H1 (cell line): ENCODE measurements around the gene ERVFRD-1. TPM values are rescaled to one million over a fixed set of nuclear protein-coding genes. Genes with fewer than 3 reads are reported as not detected.

Experiments
- CTCF ChIA-PET: fragments of 300-600 bp; sonication (Branson Sonifier 250); formaldehyde crosslinking; loops from one replicate; lab custom pipeline; 2021; ENCODE audit not compliant: partially characterized antibody; lab: Charles Lee
- POLR2A ChIA-PET: fragments of 300-600 bp; sonication (Branson Sonifier 250); formaldehyde crosslinking; loops from one replicate; lab custom pipeline; 2021; ENCODE audit warnings: inconsistent platforms; ENCODE audit not compliant: partially characterized antibody; lab: Charles Lee
- DNase-seq, 2 experiments: peaks; one replicate each; pipeline versions ENCODE4 v3.0.0 to v3.0.0-alpha.2; 2010 to 2022; ENCODE audit warnings: low spot score in 2 of 2, low read depth in 1 of 2, mixed read lengths in 1 of 2
- FAIRE-seq: peaks from 2 replicates; lab custom pipeline; 2011; peaks lifted over from hg19 to GRCh38; lab: Jason Lieb, UNC
- H2AFZ ChIP-seq: 2 replicates; pipeline ENCODE4 v1.8.1; 2012; ENCODE audit warnings: low read length, inconsistent platforms
- H2AK5ac ChIP-seq: 2 replicates; pipeline ENCODE4 v1.6.1; 2013; ENCODE audit warnings: low read depth, low read length
- H2BK120ac ChIP-seq: replicated peaks from 2 replicates; pipeline ENCODE3; 2013; ENCODE audit warnings: low read depth, low read length, inconsistent platforms
- H2BK12ac ChIP-seq: 2 replicates; pipeline ENCODE4 v1.6.1; 2013; ENCODE audit warnings: low read depth, low read length
- H2BK15ac ChIP-seq: 2 replicates; pipeline ENCODE4 v1.6.1; 2013; ENCODE audit warnings: low read length
- H2BK20ac ChIP-seq: 2 replicates; pipeline ENCODE4 v1.6.1; 2013; ENCODE audit warnings: low read length
- H2BK5ac ChIP-seq: 2 replicates; pipeline ENCODE4 v1.6.1; 2013; ENCODE audit warnings: low read depth, low read length
- H3K14ac ChIP-seq: 2 replicates; pipeline ENCODE4 v1.6.1; 2013; ENCODE audit warnings: inconsistent platforms; ENCODE audit not compliant: insufficient read length
- H3K18ac ChIP-seq: 2 replicates; pipeline ENCODE4 v1.6.1; 2013; ENCODE audit warnings: low read length; ENCODE audit errors: extremely low read depth
- H3K23ac ChIP-seq: 2 replicates; pipeline ENCODE4 v1.6.1; 2013; ENCODE audit warnings: inconsistent platforms; ENCODE audit not compliant: insufficient read length
- H3K23me2 ChIP-seq: 2 replicates; pipeline ENCODE4 v1.6.1; 2013; ENCODE audit warnings: low read depth, low read length
- H3K27ac ChIP-seq: 2 replicates; pipeline ENCODE4 v1.6.1; 2011; ENCODE audit warnings: low read depth, low read length, inconsistent platforms
- H3K27me3 ChIP-seq, 4 experiments: replicated peaks in 1 of 4; 1 replicate in 1 of 4; 2 replicates in 3 of 4; pipeline versions ENCODE4 v1.6.1 to v1.8.1; 2011 to 2013; ENCODE audit warnings: low read length in 3 of 4, mild to moderate bottlenecking in 3 of 4, inconsistent platforms in 2 of 4, mixed read lengths in 2 of 4, moderate library complexity in 1 of 4; ENCODE audit not compliant: control insufficient read depth in 3 of 4, insufficient read depth in 3 of 4; ENCODE audit errors: extremely low read depth in 1 of 4
- H3K36me3 ChIP-seq, 4 experiments: 2 replicates each; pipeline versions ENCODE4 v1.6.1 to v1.8.1; 2011 to 2013; ENCODE audit warnings: mild to moderate bottlenecking in 4 of 4, low read length in 3 of 4, moderate library complexity in 2 of 4, control low read depth in 1 of 4, inconsistent platforms in 1 of 4; ENCODE audit not compliant: insufficient read depth in 4 of 4, control insufficient read depth in 2 of 4
- H3K4ac ChIP-seq: replicated peaks from 2 replicates; pipeline ENCODE3; 2013; ENCODE audit warnings: low read length, low read depth, mixed read lengths, inconsistent platforms; ENCODE audit not compliant: insufficient read length
- H3K4me1 ChIP-seq, 4 experiments: replicated peaks in 1 of 4; 1 replicate in 1 of 4; 2 replicates in 3 of 4; pipeline versions ENCODE4 v1.6.1 to v1.8.1; 2011 to 2013; ENCODE audit warnings: low read length in 3 of 4, inconsistent platforms in 2 of 4, mixed read lengths in 1 of 4; ENCODE audit not compliant: insufficient read depth in 4 of 4, control insufficient read depth in 3 of 4
- H3K4me2 ChIP-seq, 2 experiments: 2 replicates each; pipeline versions ENCODE4 v1.6.1 to v1.8.1; 2011 to 2013; ENCODE audit warnings: low read depth in 2 of 2, low read length in 2 of 2, control low read depth in 1 of 2, inconsistent platforms in 1 of 2, mild to moderate bottlenecking in 1 of 2; ENCODE audit not compliant: insufficient read depth in 1 of 2
- H3K4me3 ChIP-seq, 4 experiments: fragments of 200-600, 300-600 bp in 1 of 4; sonication (generic), shearing (Covaris generic), sonication (Bioruptor Twin) in 1 of 4; 2 replicates each; pipeline versions ENCODE4 v1.5.1 to v1.8.1; 2011 to 2016; ENCODE audit warnings: low read length in 4 of 4, low read depth in 3 of 4, control low read depth in 2 of 4, inconsistent platforms in 2 of 4, mild to moderate bottlenecking in 2 of 4, mixed read lengths in 1 of 4, moderate library complexity in 1 of 4; ENCODE audit not compliant: insufficient read depth in 2 of 4; ENCODE audit errors: extremely low read depth in 1 of 4
- H3K56ac ChIP-seq: replicated peaks from 2 replicates; pipeline ENCODE3; 2013; ENCODE audit warnings: low read depth, mild to moderate bottlenecking, mixed read lengths, low read length, inconsistent platforms; ENCODE audit not compliant: insufficient read length
- H3K79me1 ChIP-seq: 2 replicates; pipeline ENCODE4 v1.6.1; 2013; ENCODE audit warnings: low read depth, low read length, control low read depth
- H3K79me2 ChIP-seq, 2 experiments: 2 replicates each; pipeline versions ENCODE4 v1.6.1 to v1.8.1; 2012 to 2013; ENCODE audit warnings: low read length in 2 of 2, mild to moderate bottlenecking in 2 of 2, inconsistent platforms in 1 of 2; ENCODE audit not compliant: insufficient read depth in 2 of 2, control insufficient read depth in 1 of 2
- H3K9ac ChIP-seq, 4 experiments: replicated peaks in 1 of 4; 1 replicate in 1 of 4; 2 replicates in 3 of 4; pipeline versions ENCODE4 v1.6.1 to v1.8.1; 2011 to 2013; ENCODE audit warnings: low read depth in 3 of 4, low read length in 3 of 4, control low read depth in 2 of 4, mild to moderate bottlenecking in 2 of 4, moderate library complexity in 2 of 4, inconsistent platforms in 1 of 4; ENCODE audit errors: extremely low read depth in 1 of 4
- H3K9me3 ChIP-seq, 2 experiments: 2 replicates each; pipeline versions ENCODE4 v1.6.1 to v1.8.1; 2012 to 2013; ENCODE audit warnings: mild to moderate bottlenecking in 2 of 2, moderate library complexity in 2 of 2, control low read depth in 1 of 2, inconsistent platforms in 1 of 2, low read depth in 1 of 2, low read length in 1 of 2, mixed read lengths in 1 of 2; ENCODE audit not compliant: insufficient read depth in 2 of 2
- H4K20me1 ChIP-seq, 2 experiments: replicated peaks in 1 of 2; 2 replicates each; pipeline versions ENCODE3 to v1.8.1; 2011 to 2013; ENCODE audit warnings: inconsistent platforms in 2 of 2, low read length in 2 of 2, mild to moderate bottlenecking in 1 of 2; ENCODE audit not compliant: insufficient read depth in 2 of 2, control insufficient read depth in 1 of 2
- H4K5ac ChIP-seq: 2 replicates; pipeline ENCODE4 v1.6.1; 2013; ENCODE audit warnings: low read length, low read depth, mixed read lengths, inconsistent platforms; ENCODE audit not compliant: insufficient read length
- H4K8ac ChIP-seq: 2 replicates; pipeline ENCODE4 v1.8.0; 2013; ENCODE audit warnings: mild to moderate bottlenecking, moderate library complexity, low read length, inconsistent platforms; ENCODE audit not compliant: insufficient read depth; ENCODE audit errors: extremely low read depth
- H4K91ac ChIP-seq: replicated peaks from 2 replicates; pipeline ENCODE3; 2013; ENCODE audit warnings: low read length, mixed read lengths, inconsistent platforms; ENCODE audit not compliant: insufficient read length
- ATF3 ChIP-seq: IDR thresholded peaks from 2 replicates; pipeline ENCODE4 v1.6.1; 2011; ENCODE audit warnings: low read depth, mild to moderate bottlenecking, low read length; ENCODE audit not compliant: insufficient read depth
- CEBPB ChIP-seq: IDR thresholded peaks from 2 replicates; pipeline ENCODE4 v1.6.1; 2012; ENCODE audit warnings: low read depth, low read length
- EZH2 ChIP-seq: fragments of 200-600 bp; sonication (generic); IDR thresholded peaks from 2 replicates; pipeline ENCODE4 v1.7.1; 2012; ENCODE audit warnings: low read depth, mild to moderate bottlenecking, moderate library complexity, low read length, inconsistent platforms; ENCODE audit not compliant: severe bottlenecking
- GTF2F1 ChIP-seq: IDR thresholded peaks from 2 replicates; pipeline ENCODE4 v1.6.1; 2012; ENCODE audit warnings: low read depth, low read length, improper control_type of control experiment, borderline replicate concordance
- JUN ChIP-seq: IDR thresholded peaks from 2 replicates; pipeline ENCODE4 v1.6.1; 2011; ENCODE audit warnings: low read depth, mild to moderate bottlenecking, improper control_type of control experiment, low read length
- NANOG ChIP-seq: IDR thresholded peaks from 2 replicates; pipeline ENCODE4 v1.6.1; 2011; ENCODE audit warnings: low read length, low read depth, mild to moderate bottlenecking, inconsistent platforms; ENCODE audit not compliant: insufficient read depth, poor library complexity, severe bottlenecking
- POU5F1 ChIP-seq: IDR thresholded peaks from 2 replicates; pipeline ENCODE4 v1.6.1; 2011; ENCODE audit warnings: low read depth, mild to moderate bottlenecking, low read length, moderate library complexity
- RAD21 ChIP-seq, 2 experiments: IDR thresholded peaks in 1 of 2; conservative IDR thresholded peaks in 1 of 2; 2 replicates each; pipeline ENCODE4 v1.6.1; 2011; ENCODE audit warnings: low read depth in 2 of 2, low read length in 2 of 2, improper control_type of control experiment in 1 of 2, inconsistent platforms in 1 of 2, mild to moderate bottlenecking in 1 of 2, moderate library complexity in 1 of 2
- SIX5 ChIP-seq: IDR thresholded peaks from 2 replicates; pipeline ENCODE4 v1.6.1; 2011; ENCODE audit warnings: mild to moderate bottlenecking, low read depth, low read length
- TAF1 ChIP-seq: IDR thresholded peaks from 2 replicates; pipeline ENCODE4 v1.6.1; 2011; ENCODE audit warnings: mild to moderate bottlenecking, low read depth, low read length
- ZNF274 ChIP-seq: IDR thresholded peaks from 2 replicates; pipeline ENCODE4 v1.7.0; 2012; ENCODE audit warnings: low read length, borderline replicate concordance; ENCODE audit errors: extremely low read depth
- WGBS, 2 experiments: shearing (Covaris generic) in 1 of 2; methylation state at CpG; one replicate each; pipeline versions ENCODE4 v1.1.6 to v1.1.7; 2013 to 2015; ENCODE audit warnings: low lambda C conversion rate in 2 of 2, mixed read lengths in 2 of 2, inconsistent platforms in 1 of 2, low coverage in 1 of 2, missing lambda C conversion rate in 1 of 2; ENCODE audit not compliant: insufficient replicate concordance in 2 of 2, insufficient coverage in 1 of 2, insufficient read length in 1 of 2; ENCODE audit errors: extremely low coverage in 1 of 2, missing lambda C conversion rate in 1 of 2; 5-methylcytosine and 5-hydroxymethylcytosine counted together
- polyA plus RNA-seq, 7 experiments: library from polyadenylated mRNA; depleted of rRNA in 3 of 7; stranded (reverse) in 5 of 7; unstranded in 2 of 7; fragments of >200 nt in 5 of 7; fragments of 200-250 nt in 2 of 7; gene quantifications; 1 replicate in 5 of 7; 2 replicates in 1 of 7; 4 replicates in 1 of 7; pipeline versions ENCODE4 v1.2.1 to v1.2.3, GENCODE V29; 2011 to 2013; ENCODE audit warnings: missing spikeins in 2 of 7, mixed read lengths in 2 of 7
- total RNA-seq: library from RNA; stranded (reverse); fragmentation: NEBNext Ultra II Directional; extraction: Animal tissue kit (Norgen Biotek cat#: 25700); gene quantifications from 2 replicates; pipeline ENCODE4 v1.2.1, GENCODE V29; 2021
- TF ChIP-seq, protein P1 (sequence below): IDR thresholded peaks from 2 replicates; pipeline ENCODE4 v1.6.1; 2011; ENCODE audit warnings: low read length, improper control_type of control experiment

The ERVFRD-1 gene
- total and polyA plus RNA-seq, 2 of the 8 experiments (the other 6 are each of a cell fraction or from before 2014, with no cell fraction given), result not detected

GRCh38 chr6:11141295-11141694 lies 29.8 kb upstream of the ERVFRD-1 start:
- H3K4me3 ChIP-seq, result no peak overlapping the region
- H3K9me3 ChIP-seq, result no peaks in the 10 kb centered on the region
- no peaks in the 10 kb centered on the region for H3K36me3 ChIP-seq
- H3K23ac ChIP-seq, result no peak overlapping the region
- no peak for TF ChIP-seq GTF2F1
- TF ChIP-seq ZNF274, result no peak
- no peak for TF ChIP-seq POU5F1
- TF ChIP-seq RAD21 (IDR thresholded peaks at IDR 0.05 in 1 of 2, conservative IDR thresholded peaks at IDR 0.05 in 1 of 2; ENCODE audit: low read depth in 2 of 2, low read length in 2 of 2), result no peak
- TF ChIP-seq EZH2, result no peak
- no peak for TF ChIP-seq JUN
- TF ChIP-seq NANOG, result no peak
- no peak for TF ChIP-seq SIX5
- TF ChIP-seq, protein P1, sequence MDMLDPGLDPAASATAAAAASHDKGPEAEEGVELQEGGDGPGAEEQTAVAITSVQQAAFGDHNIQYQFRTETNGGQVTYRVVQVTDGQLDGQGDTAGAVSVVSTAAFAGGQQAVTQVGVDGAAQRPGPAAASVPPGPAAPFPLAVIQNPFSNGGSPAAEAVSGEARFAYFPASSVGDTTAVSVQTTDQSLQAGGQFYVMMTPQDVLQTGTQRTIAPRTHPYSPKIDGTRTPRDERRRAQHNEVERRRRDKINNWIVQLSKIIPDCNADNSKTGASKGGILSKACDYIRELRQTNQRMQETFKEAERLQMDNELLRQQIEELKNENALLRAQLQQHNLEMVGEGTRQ, result no peak
- no peak for TF ChIP-seq CEBPB
- no peak for TF ChIP-seq TAF1
- TF ChIP-seq ATF3, result no peak
- no peaks in the 10 kb centered on the region for H3K23me2 ChIP-seq
- no peak overlapping the region for H4K8ac ChIP-seq
- H3K9ac ChIP-seq, result no peak overlapping the region
- FAIRE-seq (no peak), DNase-seq (no peak)
- H3K79me1 ChIP-seq, result no peaks in the 10 kb centered on the region
- no peak overlapping the region for H4K5ac ChIP-seq
- no peaks in the 10 kb centered on the region for H3K79me2 ChIP-seq
- no peak overlapping the region for H2BK120ac ChIP-seq
- no peaks in the 10 kb centered on the region for H3K27me3 ChIP-seq
- POLR2A ChIA-PET, result no interaction called here
- no peaks in the 10 kb centered on the region for H4K20me1 ChIP-seq
- no peak overlapping the region for H3K4ac ChIP-seq
- no peak overlapping the region for H3K27ac ChIP-seq
- no peak overlapping the region for H2BK5ac ChIP-seq
- H3K14ac ChIP-seq, result no peak overlapping the region
- H2BK12ac ChIP-seq, result no peak overlapping the region
- H2BK20ac ChIP-seq, result no peak overlapping the region
- H3K18ac ChIP-seq, result no peak overlapping the region
- H3K4me2 ChIP-seq, result no peak overlapping the region
- no peak overlapping the region for H3K56ac ChIP-seq
- no peak overlapping the region for H2BK15ac ChIP-seq
- CTCF ChIA-PET, result no interaction called here
- no peak overlapping the region for H2AFZ ChIP-seq
- 79% methylated on average over 3 of the region's 3 CpGs; no CpG with 5 or more reads in 1 of the 2 experiments for WGBS, 2 experiments
- H3K4me1 ChIP-seq, result peaks cover 1 to 7% (median 3%) of the 10 kb centered on the region in 4 experiments; a peak in 3 of 7 replicates
- H2AK5ac ChIP-seq, result no peak overlapping the region
- no peak overlapping the region for H4K91ac ChIP-seq
